ENCODE data around the gene SSR1.
"Not testable (repeated sequence)": the region's sequence is repeated elsewhere in the genome, so short reads cannot be mapped to it uniquely, and the experiment has no call there.

SSR1 gene

GRCh38 chr6:7341271-7341670, 28.3 kb upstream of the SSR1 start:
- Histone ChIP-seq H3K27ac (no peak overlapping the region), H3K4me3 (ENCODE audit: low read depth, low read length) (no peak overlapping the region), H3K27me3 (replicated peaks) (no peaks in the 10 kb centered on the region), H3K36me3 (replicated peaks) (no peaks in the 10 kb centered on the region)
- DNase-seq = no peak
- in situ Hi-C loops (cut with HindIII; ENCODE audit: low pct_ligation_motif_present, low sequenced_read_pairs) = no loop called here
- TF ChIP-seq CTCF (IDR thresholded peaks at IDR 0.05; ENCODE audit: low read depth, low read length, missing control alignments) = no peak

- DNase-seq; H3K36me3 ChIP-seq (replicated peaks); in situ Hi-C loops (cut with HindIII; ENCODE audit: low pct_ligation_motif_present, low sequenced_read_pairs); H3K27me3 ChIP-seq (replicated peaks); H3K27ac ChIP-seq; H3K4me3 ChIP-seq (ENCODE audit: low read depth, low read length): not testable (repeated sequence)
- TF ChIP-seq CTCF (IDR thresholded peaks at IDR 0.05; ENCODE audit: low read depth, low read length, missing control alignments) = peak; percentile 68
Measured at GRCh38 chr6:7339007-7339732, 26.2 kb upstream of the SSR1 start.

GRCh38 chr6:7338031-7338430, 25.0 kb upstream of the SSR1 start:
- Histone ChIP-seq H3K27ac (no peak overlapping the region), H3K36me3 (replicated peaks) (no peaks in the 10 kb centered on the region), H3K4me3 (ENCODE audit: low read depth, low read length) (no peak overlapping the region), H3K27me3 (replicated peaks) (no peaks in the 10 kb centered on the region)
- no peak for DNase-seq
- in situ Hi-C loops (cut with HindIII; ENCODE audit: low pct_ligation_motif_present, low sequenced_read_pairs) = no loop called here
- no peak for TF ChIP-seq CTCF (IDR thresholded peaks at IDR 0.05; ENCODE audit: low read depth, low read length, missing control alignments)

- no peak for TF ChIP-seq CTCF (IDR thresholded peaks at IDR 0.05; ENCODE audit: low read depth, low read length, missing control alignments)
- in situ Hi-C loops (cut with HindIII; ENCODE audit: low pct_ligation_motif_present, low sequenced_read_pairs) = no loop called here
- no peak for DNase-seq
Measured at GRCh38 chr6:7335519-7335918, 22.5 kb upstream of the SSR1 start.

GRCh38 chr6:7334685-7335084, 21.7 kb upstream of the SSR1 start:
- Histone ChIP-seq H3K27me3 (replicated peaks) (no peaks in the 10 kb centered on the region), H3K36me3 (replicated peaks) (no peaks in the 10 kb centered on the region), H3K4me3 (ENCODE audit: low read depth, low read length) (no peak overlapping the region), H3K27ac (no peak overlapping the region)
- DNase-seq = no peak
- TF ChIP-seq CTCF (IDR thresholded peaks at IDR 0.05; ENCODE audit: low read depth, low read length, missing control alignments) = no peak
- in situ Hi-C loops (cut with HindIII; ENCODE audit: low pct_ligation_motif_present, low sequenced_read_pairs) = no loop called here

More at GRCh38 chr6:7335519-7335918, 22.5 kb upstream of the SSR1 start:
- H3K27ac ChIP-seq = no peak overlapping the region
- no peaks in the 10 kb centered on the region for H3K27me3 ChIP-seq (replicated peaks)
- no peaks in the 10 kb centered on the region for H3K36me3 ChIP-seq (replicated peaks)
- H3K4me3 ChIP-seq (ENCODE audit: low read depth, low read length) = no peak overlapping the region
